Uterus (tissue), 4 donors: ENCODE measurements around the gene ARHGAP15. TPM values are rescaled to one million over a fixed set of nuclear protein-coding genes. Genes with fewer than 3 reads are reported as not detected.

Experiments used
- DNase-seq, 2 donors: peaks; one replicate each; pipeline ENCODE4 v3.0.0-alpha.2; 2019 to 2020
- H3K27ac ChIP-seq, 2 donors: fragments of 200-600 bp; sonication (generic); 1 replicate in 1 of 2; 2 replicates in 1 of 2; pipeline ENCODE4 v1.5.1; 2016 to 2018
- H3K27me3 ChIP-seq, 2 donors: fragments of 200-600 bp; sonication (generic); one replicate each; pipeline ENCODE4 v1.5.1; 2018 to 2019; ENCODE audit warnings: control low read depth in 1 of 2
- H3K36me3 ChIP-seq, 2 donors: fragments of 200-600 bp; sonication (generic); one replicate each; pipeline ENCODE4 v1.5.1; 2019; ENCODE audit warnings: control low read depth in 1 of 2
- H3K4me1 ChIP-seq, 2 donors: fragments of 200-600 bp; sonication (generic); one replicate each; pipeline ENCODE4 v1.5.1; 2018 to 2019; ENCODE audit warnings: control low read depth in 1 of 2
- H3K4me3 ChIP-seq, 2 donors: fragments of 200-600 bp; sonication (generic); 1 replicate in 1 of 2; 2 replicates in 1 of 2; pipeline ENCODE4 v1.5.1; 2018 to 2019; ENCODE audit warnings: mild to moderate bottlenecking in 1 of 2
- H3K9me3 ChIP-seq, 2 donors: fragments of 200-600 bp; sonication (generic); one replicate each; pipeline ENCODE4 v1.5.1; 2019; ENCODE audit warnings: control low read depth in 1 of 2
- POLR2A ChIP-seq, 2 donors: fragments of 450-650 bp; IDR thresholded peaks; one replicate each; pipeline ENCODE4 v1.6.1; 2016; ENCODE audit warnings: antibody characterized with exemption in 2 of 2, mild to moderate bottlenecking in 1 of 2, moderate library complexity in 1 of 2
- intact Hi-C: fragments of 100-400 bp; cut with DNase I; formaldehyde crosslinking; loops from one replicate; pipeline ENCODE4 v1.15.1; 2023; ENCODE audit warnings: low total_unique reads
- total RNA-seq, 4 donors: library from RNA; depleted of rRNA in 3 of 4; stranded (reverse); fragments of >200 nt in 3 of 4; gene quantifications; one replicate each; pipeline versions ENCODE4 v1.1.0 to v1.2.4, GENCODE V29; 2014 to 2023
- TF ChIP-seq, protein P1 (sequence below), 4 experiments: fragments of 200-600 bp in 2 of 4; fragments of 450-650 bp in 2 of 4; sonication (generic) in 2 of 4; IDR thresholded peaks; one replicate each; pipeline ENCODE4 v1.5.1; 2016 to 2019; ENCODE audit warnings: antibody characterized with exemption in 4 of 4, mild to moderate bottlenecking in 2 of 4, moderate library complexity in 1 of 4
- donor health status: DM: yes; HTN: yes; CAD: no.

Gene ARHGAP15
- total RNA-seq, 4 donors from 2014 or later: 0.88 to 28.4 (median 6.6) TPM

DNA sequence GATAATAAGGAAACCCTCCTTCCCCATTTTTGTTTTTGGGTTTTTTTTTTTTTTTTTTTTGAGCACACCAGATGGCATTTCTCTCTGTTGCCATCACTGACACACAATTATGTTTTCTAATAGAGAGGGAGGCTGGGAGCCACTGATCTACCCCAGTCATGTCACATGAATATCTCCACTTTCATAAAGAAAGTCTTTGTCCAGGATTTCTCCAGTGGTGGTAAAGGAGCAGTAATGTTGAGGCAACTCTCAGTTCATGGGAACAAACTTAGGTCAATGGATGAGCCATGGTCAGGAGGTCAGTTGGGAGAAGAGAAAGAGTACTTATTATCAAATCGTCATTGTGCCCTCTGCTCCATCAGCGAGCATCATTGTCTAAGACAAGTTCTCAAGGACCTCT is 603.7 kb downstream of the ARHGAP15 start:
- no peak for DNase-seq
- H3K36me3 ChIP-seq: no peaks in the 10 kb centered on the region
- H3K4me1 ChIP-seq: no peaks in the 10 kb centered on the region
- intact Hi-C loops: no loop called here
- H3K27me3 ChIP-seq: no peaks in the 10 kb centered on the region
- no peaks in the 10 kb centered on the region for H3K9me3 ChIP-seq
- no peak overlapping the region for H3K4me3 ChIP-seq
- no peak overlapping the region for H3K27ac ChIP-seq
- TF ChIP-seq, protein P1, sequence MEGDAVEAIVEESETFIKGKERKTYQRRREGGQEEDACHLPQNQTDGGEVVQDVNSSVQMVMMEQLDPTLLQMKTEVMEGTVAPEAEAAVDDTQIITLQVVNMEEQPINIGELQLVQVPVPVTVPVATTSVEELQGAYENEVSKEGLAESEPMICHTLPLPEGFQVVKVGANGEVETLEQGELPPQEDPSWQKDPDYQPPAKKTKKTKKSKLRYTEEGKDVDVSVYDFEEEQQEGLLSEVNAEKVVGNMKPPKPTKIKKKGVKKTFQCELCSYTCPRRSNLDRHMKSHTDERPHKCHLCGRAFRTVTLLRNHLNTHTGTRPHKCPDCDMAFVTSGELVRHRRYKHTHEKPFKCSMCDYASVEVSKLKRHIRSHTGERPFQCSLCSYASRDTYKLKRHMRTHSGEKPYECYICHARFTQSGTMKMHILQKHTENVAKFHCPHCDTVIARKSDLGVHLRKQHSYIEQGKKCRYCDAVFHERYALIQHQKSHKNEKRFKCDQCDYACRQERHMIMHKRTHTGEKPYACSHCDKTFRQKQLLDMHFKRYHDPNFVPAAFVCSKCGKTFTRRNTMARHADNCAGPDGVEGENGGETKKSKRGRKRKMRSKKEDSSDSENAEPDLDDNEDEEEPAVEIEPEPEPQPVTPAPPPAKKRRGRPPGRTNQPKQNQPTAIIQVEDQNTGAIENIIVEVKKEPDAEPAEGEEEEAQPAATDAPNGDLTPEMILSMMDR (IDR thresholded peaks at IDR 0.05): no peak
- no peak for TF ChIP-seq POLR2A (IDR thresholded peaks at IDR 0.05)

DNA sequence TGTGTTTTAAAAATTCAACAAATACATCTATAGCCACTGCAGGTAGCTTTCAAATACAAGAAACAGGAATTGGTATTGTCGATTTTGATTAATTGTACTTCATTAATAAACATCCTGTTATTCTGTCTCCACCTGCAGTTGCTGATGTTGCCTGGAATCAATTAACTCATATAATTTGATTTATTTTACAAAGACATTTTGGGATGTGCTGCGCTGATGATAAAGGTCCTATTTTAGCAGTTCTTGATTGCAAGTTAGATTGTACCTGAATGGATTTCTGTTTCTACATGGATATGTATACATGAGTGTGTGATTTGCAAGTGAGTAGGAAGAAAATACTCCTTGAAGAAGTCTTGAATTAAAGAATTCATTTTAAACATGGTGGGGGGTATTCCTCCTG is 605.3 kb downstream of the ARHGAP15 start:
- H3K36me3 ChIP-seq: no peaks in the 10 kb centered on the region
- H3K27me3 ChIP-seq: no peaks in the 10 kb centered on the region
- H3K4me3 ChIP-seq: no peak overlapping the region
- no peaks in the 10 kb centered on the region for H3K4me1 ChIP-seq
- DNase-seq: no peak
- no peaks in the 10 kb centered on the region for H3K9me3 ChIP-seq
- H3K27ac ChIP-seq: no peak overlapping the region
- intact Hi-C loops: no loop called here
- TF ChIP-seq, protein P1 (IDR thresholded peaks at IDR 0.05): no peak
- no peak for TF ChIP-seq POLR2A (IDR thresholded peaks at IDR 0.05)

DNA sequence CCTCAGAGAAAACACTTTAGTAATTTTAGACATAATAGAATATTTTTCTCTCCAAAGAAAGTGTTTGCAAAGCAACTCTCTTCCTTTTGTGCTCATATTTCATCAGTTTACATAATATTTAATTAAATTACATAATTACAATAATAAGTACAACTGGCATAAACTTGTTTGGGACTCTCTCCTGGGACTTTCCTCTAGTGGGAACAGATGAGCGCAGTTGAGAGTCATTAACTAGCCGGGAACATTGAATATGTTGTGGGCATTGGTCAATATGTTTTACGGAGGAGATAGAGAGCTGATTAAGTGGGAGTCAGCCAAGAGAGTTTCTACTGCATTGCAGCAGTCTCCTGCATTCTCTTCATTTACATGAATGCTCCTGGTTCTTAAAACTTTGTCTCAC is 607.7 kb downstream of the ARHGAP15 start:
- intact Hi-C loops: no loop called here
- Histone ChIP-seq H3K27me3 (no peaks in the 10 kb centered on the region), H3K36me3 (no peaks in the 10 kb centered on the region), H3K4me3 (no peak overlapping the region), H3K9me3 (no peaks in the 10 kb centered on the region), H3K27ac (no peak overlapping the region), H3K4me1 (no peaks in the 10 kb centered on the region)
- TF ChIP-seq, protein P1 (IDR thresholded peaks at IDR 0.05): no peak
- TF ChIP-seq POLR2A (IDR thresholded peaks at IDR 0.05): no peak
- DNase-seq: no peak

DNA sequence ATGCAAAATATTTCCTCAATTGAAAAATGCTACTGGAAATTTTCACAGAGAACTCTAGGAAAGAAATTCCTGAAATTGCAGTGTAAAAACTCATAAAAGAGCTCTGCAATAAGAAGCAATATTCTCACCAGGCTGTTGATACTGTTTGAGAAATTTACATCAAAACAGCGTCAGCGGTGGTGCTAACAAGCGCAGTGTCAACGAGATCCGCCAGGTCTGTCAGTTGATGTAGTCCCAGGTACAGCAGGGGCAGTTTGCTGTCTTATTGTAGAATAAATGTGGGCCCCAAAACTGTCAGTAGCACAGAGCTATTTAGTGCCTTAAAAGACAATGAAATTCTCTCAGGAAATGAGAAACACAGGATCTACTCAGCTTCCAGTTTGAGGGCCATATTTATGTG is 611.2 kb downstream of the ARHGAP15 start:
- intact Hi-C loops: no loop called here
- H3K9me3 ChIP-seq: no peaks in the 10 kb centered on the region
- no peaks in the 10 kb centered on the region for H3K27me3 ChIP-seq
- H3K36me3 ChIP-seq: no peaks in the 10 kb centered on the region
- no peak overlapping the region for H3K27ac ChIP-seq
- TF ChIP-seq, protein P1 (IDR thresholded peaks at IDR 0.05): no peak
- TF ChIP-seq POLR2A (IDR thresholded peaks at IDR 0.05): no peak
- no peak for DNase-seq
- no peaks in the 10 kb centered on the region for H3K4me1 ChIP-seq
- H3K4me3 ChIP-seq: no peak overlapping the region

DNA sequence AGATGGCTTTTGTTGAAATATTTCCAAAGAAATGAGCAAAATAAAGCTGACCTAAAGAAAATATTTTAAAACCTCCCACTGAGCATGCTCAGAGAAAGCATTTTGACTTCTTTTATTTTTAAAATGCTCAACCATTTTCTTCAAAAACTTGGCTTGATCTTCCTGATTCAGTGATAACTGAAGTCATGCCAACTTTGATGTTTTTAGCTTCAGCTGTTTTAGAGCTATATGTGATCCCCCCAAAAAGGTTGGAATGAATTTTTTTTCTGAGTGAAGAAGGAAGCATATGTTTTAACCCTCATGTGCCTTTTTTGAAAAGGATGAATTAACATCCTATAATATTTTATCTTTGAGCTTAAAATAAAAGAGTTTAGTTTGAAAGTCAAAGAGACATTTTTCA is 612.0 kb downstream of the ARHGAP15 start:
- Histone ChIP-seq H3K36me3 (no peaks in the 10 kb centered on the region), H3K4me1 (no peaks in the 10 kb centered on the region), H3K4me3 (no peak overlapping the region), H3K27ac (no peak overlapping the region), H3K27me3 (no peaks in the 10 kb centered on the region), H3K9me3 (no peaks in the 10 kb centered on the region)
- intact Hi-C loops: no loop called here
- DNase-seq: no peak
- TF ChIP-seq, protein P1 (IDR thresholded peaks at IDR 0.05): no peak
